Keratinocyte (primary cell): ENCODE data around the gene GCNT1. TPM values are rescaled to one million over a fixed set of nuclear protein-coding genes. Genes with fewer than 3 reads are reported as not detected.
A peak's percentile ranks its signal among the peaks of the same experiment; 100 is the strongest.

Experiments
- DNase-seq: peaks from one replicate; pipeline ENCODE4 v3.0.0-alpha.2; 2011; ENCODE audit warnings: low read depth, missing footprints, low spot score
- FAIRE-seq: peaks from 2 replicates; lab custom pipeline; 2011; peaks lifted over from hg19 to GRCh38; lab: Jason Lieb, UNC
- H2AFZ ChIP-seq: 2 replicates; pipeline ENCODE4 v1.6.0; 2012; ENCODE audit warnings: low read length, control low read depth, inconsistent platforms; ENCODE audit not compliant: control insufficient read depth
- H3K27ac ChIP-seq: 2 replicates; pipeline ENCODE4 v1.5.1; 2011; ENCODE audit warnings: low read length; ENCODE audit not compliant: control insufficient read depth, insufficient read depth
- H3K27me3 ChIP-seq: 3 replicates; pipeline ENCODE4 v1.6.0; 2011; ENCODE audit warnings: low read length; ENCODE audit not compliant: control insufficient read depth, insufficient read depth; ENCODE audit errors: extremely low read depth
- H3K36me3 ChIP-seq, 2 experiments: 2 replicates in 1 of 2; 3 replicates in 1 of 2; pipeline ENCODE4 v1.5.1; 2011; ENCODE audit warnings: low read length in 2 of 2, mild to moderate bottlenecking in 1 of 2; ENCODE audit not compliant: control insufficient read depth in 2 of 2, insufficient read depth in 2 of 2; ENCODE audit errors: extremely low read depth in 1 of 2
- H3K4me1 ChIP-seq: 3 replicates; pipeline ENCODE4 v1.5.1; 2011; ENCODE audit warnings: low read length; ENCODE audit not compliant: control insufficient read depth, insufficient read depth; ENCODE audit errors: extremely low read depth
- H3K4me2 ChIP-seq: 3 replicates; pipeline ENCODE4 v1.6.0; 2011; ENCODE audit warnings: low read depth, low read length; ENCODE audit not compliant: control insufficient read depth, insufficient read depth; ENCODE audit errors: extremely low read depth
- H3K4me3 ChIP-seq, 3 experiments: fragments of 200-600 bp in 1 of 3; sonication (generic) in 1 of 3; 2 replicates in 2 of 3; 3 replicates in 1 of 3; pipeline ENCODE4 v1.5.1; 2011 to 2016; ENCODE audit warnings: low read length in 3 of 3, mild to moderate bottlenecking in 3 of 3, control low read depth in 2 of 3, inconsistent platforms in 1 of 3, low read depth in 1 of 3, mixed read lengths in 1 of 3, mixed run types in 1 of 3, moderate library complexity in 1 of 3; ENCODE audit not compliant: control insufficient read depth in 2 of 3, insufficient read depth in 2 of 3; ENCODE audit errors: extremely low read depth in 1 of 3
- H3K79me2 ChIP-seq: 2 replicates; pipeline ENCODE4 v1.6.0; 2012; ENCODE audit warnings: low read length; ENCODE audit not compliant: control insufficient read depth, insufficient read depth
- H3K9ac ChIP-seq: 3 replicates; pipeline ENCODE4 v1.6.0; 2011; ENCODE audit warnings: low read length; ENCODE audit not compliant: control insufficient read depth, insufficient read depth; ENCODE audit errors: extremely low read depth
- H3K9me1 ChIP-seq: 3 replicates; pipeline ENCODE4 v1.6.0; 2011; ENCODE audit warnings: low read length; ENCODE audit not compliant: control insufficient read depth, insufficient read depth; ENCODE audit errors: extremely low read depth
- H3K9me3 ChIP-seq: 2 replicates; pipeline ENCODE4 v1.5.1; 2012; ENCODE audit warnings: low read depth, low read length; ENCODE audit not compliant: control insufficient read depth
- H4K20me1 ChIP-seq: 3 replicates; pipeline ENCODE4 v1.6.0; 2011; ENCODE audit warnings: low read length; ENCODE audit not compliant: control insufficient read depth, insufficient read depth; ENCODE audit errors: extremely low read depth
- CTCF ChIP-seq, 3 experiments: IDR thresholded peaks in 1 of 3; conservative IDR thresholded peaks in 1 of 3; optimal IDR thresholded peaks in 1 of 3; 2 replicates in 2 of 3; 3 replicates in 1 of 3; pipeline versions ENCODE3 to v1.5.1; 2011; ENCODE audit warnings: low read length in 3 of 3, mild to moderate bottlenecking in 3 of 3, moderate library complexity in 2 of 3, control low read depth in 1 of 3, inconsistent platforms in 1 of 3; ENCODE audit not compliant: insufficient read depth in 2 of 3; ENCODE audit errors: extremely low read depth in 1 of 3
- EZH2 ChIP-seq: IDR thresholded peaks from one replicate; pipeline ENCODE4 v1.6.1; 2012; ENCODE audit warnings: inconsistent platforms, mild to moderate bottlenecking, low read length, moderate library complexity
- dilution Hi-C: fragments of 300-500 bp; cut with MboI; formaldehyde crosslinking; loops from one replicate; pipeline ENCODE4 v1.7.0; 2020; ENCODE audit warnings: low sequenced_read_pairs; ENCODE audit not compliant: extremely low pct_ligation_motif_present
- polyA plus RNA-seq, 5 experiments: library from polyadenylated mRNA; depleted of rRNA in 3 of 5; stranded (reverse) in 3 of 5; stranded (forward) in 1 of 5; unstranded in 1 of 5; fragments of >200 nt; gene quantifications; 1 replicate in 1 of 5; 2 replicates in 3 of 5; 3 replicates in 1 of 5; pipeline versions ENCODE4 v1.2.1 to v1.2.3, GENCODE V29; 2011 to 2012; ENCODE audit warnings: missing spikeins in 2 of 5, low read depth in 1 of 5, low replicate concordance in 1 of 5

Gene GCNT1
- polyA plus RNA-seq, 1 donor (not counting 4 experiments of a cell fraction or from before 2014, with no cell fraction given): 7.5 TPM

DNA sequence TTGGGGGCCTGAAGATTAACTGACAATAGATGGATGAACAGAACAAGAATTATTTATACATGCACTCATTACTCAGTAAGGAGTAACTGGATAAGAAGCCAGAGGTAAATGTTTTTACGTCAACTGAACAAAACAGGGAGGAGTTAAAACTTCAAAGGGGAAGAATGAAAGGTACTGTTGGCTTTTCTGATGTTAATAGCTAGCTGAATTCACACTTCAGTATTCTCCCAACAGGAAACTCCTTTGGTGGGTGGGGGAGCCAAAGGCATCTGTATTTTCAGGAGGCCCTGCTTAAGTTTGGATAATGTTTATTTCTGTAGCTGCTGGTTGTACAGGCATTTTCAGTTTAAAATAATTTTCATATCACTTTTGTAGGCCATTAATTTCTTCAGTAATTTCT lies 41.6 kb upstream of the GCNT1 start:
- dilution Hi-C loops: no loop called here

DNA sequence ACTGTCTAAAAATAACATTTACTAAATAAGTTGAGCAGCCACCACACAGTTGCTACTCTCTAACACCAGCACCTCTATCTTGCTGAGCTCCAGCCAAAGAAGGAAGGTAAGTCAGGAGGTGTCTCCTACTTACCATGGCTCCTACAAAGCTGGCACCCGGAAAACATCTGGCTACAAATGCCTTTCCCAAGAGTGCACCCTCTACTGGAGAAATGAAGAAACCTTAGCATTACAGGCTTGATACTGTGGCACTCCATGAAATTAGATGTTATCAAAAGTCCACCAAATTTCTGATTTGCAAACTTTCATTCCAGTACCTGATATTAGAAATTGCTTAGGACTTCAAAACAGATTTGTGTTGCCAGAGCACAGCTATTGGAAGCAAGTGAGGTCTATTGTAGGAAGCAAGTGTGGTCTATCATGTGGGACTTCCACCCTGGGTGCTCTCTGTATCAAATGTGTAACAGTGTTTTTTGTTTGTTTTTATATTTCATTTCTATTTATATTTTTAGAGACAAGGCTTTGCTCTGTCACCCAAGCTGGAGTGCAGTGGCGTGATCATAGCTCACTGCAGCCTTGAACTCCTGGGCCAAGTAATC lies 39.1 kb upstream of the GCNT1 start:
- FAIRE-seq (no peak), DNase-seq (no peak)
- Histone ChIP-seq H3K9me3 (no peaks in the 10 kb centered on the region), H3K36me3 (no peaks in the 10 kb centered on the region), H3K9ac (no peak overlapping the region), H3K4me1 (no peaks in the 10 kb centered on the region), H3K4me3 (no peak overlapping the region), H3K9me1 (no peaks in the 10 kb centered on the region), H3K79me2 (no peaks in the 10 kb centered on the region), H3K27me3 (no peaks in the 10 kb centered on the region), H3K4me2 (no peak overlapping the region), H2AFZ (no peak overlapping the region), H4K20me1 (no peaks in the 10 kb centered on the region), H3K27ac (no peak overlapping the region)
- dilution Hi-C loops: no loop called here
- peak; percentile 55 to 67 (median 66) for TF ChIP-seq CTCF (optimal IDR thresholded peaks at IDR 0.05 in 1 of 3, IDR thresholded peaks at IDR 0.05 in 1 of 3, conservative IDR thresholded peaks at IDR 0.05 in 1 of 3; ENCODE audit: extremely low read depth in 1 of 3, insufficient read depth in 2 of 3, low read length in 3 of 3)
- TF ChIP-seq EZH2: no peak

More for the DNA sequence above, 41.6 kb upstream of the GCNT1 start:
- H3K4me1 ChIP-seq: no peaks in the 10 kb centered on the region
- H3K9ac ChIP-seq: no peak overlapping the region
- H3K27me3 ChIP-seq: no peaks in the 10 kb centered on the region
- no peak overlapping the region for H3K4me3 ChIP-seq
- no peak overlapping the region for H2AFZ ChIP-seq
- H3K36me3 ChIP-seq: no peaks in the 10 kb centered on the region
- H3K4me2 ChIP-seq: no peak overlapping the region
- H3K27ac ChIP-seq: no peak overlapping the region
- H3K9me3 ChIP-seq: no peaks in the 10 kb centered on the region
- DNase-seq (no peak), FAIRE-seq (no peak)
- no peaks in the 10 kb centered on the region for H3K79me2 ChIP-seq
- no peaks in the 10 kb centered on the region for H4K20me1 ChIP-seq
- no peak for TF ChIP-seq CTCF (optimal IDR thresholded peaks at IDR 0.05 in 1 of 3, IDR thresholded peaks at IDR 0.05 in 1 of 3, conservative IDR thresholded peaks at IDR 0.05 in 1 of 3; ENCODE audit: extremely low read depth in 1 of 3, insufficient read depth in 2 of 3, low read length in 3 of 3)
- no peak for TF ChIP-seq EZH2
- H3K9me1 ChIP-seq: no peaks in the 10 kb centered on the region
